ENCODE results near the gene SPPL2C. TPM values are rescaled to one million over a fixed set of nuclear protein-coding genes. Genes with fewer than 3 reads are reported as not detected.

The SPPL2C gene
- total RNA-seq, 1 experiment from 2014 or later: not detected

DNA sequence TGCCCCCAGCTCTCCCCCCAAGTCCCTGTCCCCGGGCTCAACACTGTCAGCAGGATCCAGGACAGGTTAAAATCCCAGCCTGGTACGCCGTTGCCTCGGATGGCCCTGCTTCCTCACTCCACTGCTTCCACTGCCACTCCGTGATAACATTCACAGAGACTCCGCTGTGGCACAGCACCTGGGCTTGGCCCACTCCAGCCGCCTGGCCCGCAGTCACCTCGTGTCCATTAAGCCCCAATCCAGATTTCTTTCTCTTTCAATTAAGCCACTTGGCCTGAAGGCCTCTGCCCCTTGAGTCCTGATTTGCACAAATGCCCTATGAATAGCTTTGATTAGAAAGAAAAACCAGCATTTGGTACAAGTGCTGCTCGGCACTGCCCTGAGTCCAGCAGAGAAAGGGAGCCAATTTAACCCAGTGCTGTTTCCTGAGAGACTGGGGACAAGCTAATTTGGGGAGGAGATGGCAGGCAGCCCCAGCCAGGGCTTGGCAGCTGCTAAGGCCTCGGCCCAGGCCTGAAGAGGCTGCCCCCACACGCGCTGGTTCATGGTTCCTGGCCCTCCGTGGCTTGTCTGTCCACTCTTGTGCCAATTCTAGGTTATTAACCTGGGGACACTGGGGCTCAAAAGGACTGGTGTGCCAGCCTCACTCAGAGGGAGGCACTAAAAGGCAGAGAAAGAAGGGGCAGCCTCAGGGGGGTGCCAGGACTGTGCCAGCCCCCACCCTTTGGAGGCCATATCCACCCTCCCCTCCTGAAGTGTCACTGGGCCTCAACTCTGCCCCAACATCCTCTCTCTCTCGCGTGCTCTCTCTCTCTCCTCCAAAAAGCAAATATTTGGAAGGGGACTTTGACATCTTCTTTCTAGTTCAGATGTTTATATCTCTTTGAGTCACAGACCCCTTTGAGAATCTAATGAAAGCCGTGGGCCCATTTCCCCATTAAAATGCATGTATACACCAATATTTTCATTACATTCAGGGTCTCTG is 29.8 kb upstream of the SPPL2C start:
- no peaks in the 10 kb centered on the region for H3K79me1 ChIP-seq (ENCODE audit: insufficient read depth, low read depth, low read length, poor library complexity, severe bottlenecking)
- Mint-ChIP-seq H3K4me3 (no peak overlapping the region; a peak in 1 of 5 replicates), H3K27me3 (ENCODE audit: low read depth) (peaks cover 11% of the 10 kb centered on the region), H3K4me1 (peaks cover 6 to 19% of the 10 kb centered on the region in 2 experiments), H3K27ac (no peak overlapping the region), H3K36me3 (ENCODE audit: insufficient read depth in 1 of 3, low read depth in 3 of 3) (peaks cover 0 to 2% (median 0%) of the 10 kb centered on the region in 3 experiments; a peak in 1 of 7 replicates), H3K9me3 (peaks cover 2 to 3% of the 10 kb centered on the region in 2 experiments; a peak in 2 of 5 replicates)
- no peaks in the 10 kb centered on the region for H4K20me1 ChIP-seq (ENCODE audit: control insufficient read depth, insufficient read depth, insufficient read length)
- H2BK12ac ChIP-seq (ENCODE audit: insufficient read length, low read depth, low read length): no peak overlapping the region
- no peak overlapping the region for H4K8ac ChIP-seq (replicated peaks; ENCODE audit: insufficient read length, low read depth, low read length)
- H3K9me3 ChIP-seq (ENCODE audit: control insufficient read depth, low read depth, low read length): no peaks in the 10 kb centered on the region
- no peak overlapping the region for H4K5ac ChIP-seq (ENCODE audit: insufficient read length, low read depth, low read length)
- no peak overlapping the region for H4K91ac ChIP-seq (ENCODE audit: insufficient read length, low read depth, low read length)
- no peak overlapping the region for H2BK20ac ChIP-seq (ENCODE audit: low read depth, low read length, poor library complexity, severe bottlenecking)
- H3K23me2 ChIP-seq (ENCODE audit: insufficient read length, low read depth, low read length, poor library complexity, severe bottlenecking): no peaks in the 10 kb centered on the region
- H3K4ac ChIP-seq (ENCODE audit: low read depth, low read length): no peak overlapping the region
- no peak overlapping the region for H2AFZ ChIP-seq (ENCODE audit: low read length)
- H3K4me1 ChIP-seq (ENCODE audit: insufficient read depth, low read length): no peaks in the 10 kb centered on the region
- H3K27ac ChIP-seq (ENCODE audit: insufficient read length, low read depth, low read length): no peak overlapping the region
- no peak overlapping the region for H3K4me2 ChIP-seq (ENCODE audit: insufficient read depth, insufficient read length, low read length)
- no CpG with 5 or more reads among the region's 17 CpGs for WGBS (ENCODE audit: extremely low coverage, insufficient read length, low lambda C conversion rate)
- no peak overlapping the region for H3T11ph ChIP-seq (ENCODE audit: low read length)
- no peak overlapping the region for H2BK15ac ChIP-seq (ENCODE audit: low read depth, low read length)
- no peak overlapping the region for H3K23ac ChIP-seq (ENCODE audit: insufficient read length, low read depth, low read length)
- H3K9ac ChIP-seq (ENCODE audit: extremely low read depth, insufficient read length, low read length): no peak overlapping the region
- no peak overlapping the region; the same call in 1 of the 2 replicates for H3K14ac ChIP-seq (ENCODE audit: insufficient read depth, low read length)
- H3K79me2 ChIP-seq (ENCODE audit: insufficient read depth, low read length): no peaks in the 10 kb centered on the region
- H2BK120ac ChIP-seq (ENCODE audit: low read depth, low read length, poor library complexity, severe bottlenecking): no peak overlapping the region
- no peaks in the 10 kb centered on the region for H3K27me3 ChIP-seq (ENCODE audit: insufficient read depth, low read length)
- no peak overlapping the region for H3K18ac ChIP-seq (ENCODE audit: insufficient read length, low read depth, low read length)
- H2BK5ac ChIP-seq (ENCODE audit: insufficient read length, low read length): no peak overlapping the region
- DNase-seq: no peak
- no peak overlapping the region for H2AK5ac ChIP-seq (ENCODE audit: insufficient read length, low read length)
- TF ChIP-seq CTCF (conservative IDR thresholded peaks at IDR 0.05): no peak
- no peak overlapping the region for H3K56ac ChIP-seq (ENCODE audit: insufficient read length, low read depth, low read length)
